Cardiac fibroblast (primary cell): ENCODE results near the gene BAIAP3.

Experiments used
- DNase-seq, 2 donors: peaks; one replicate each; pipeline versions ENCODE4 v3.0.0 to v3.0.0-alpha.2; 2010; ENCODE audit warnings: low read depth in 2 of 2
- H3K4me3 ChIP-seq, 2 donors: replicated peaks in 1 of 2; 1 replicate in 1 of 2; 2 replicates in 1 of 2; pipeline ENCODE4 v1.5.1; 2011; ENCODE audit warnings: low read depth in 2 of 2, low read length in 2 of 2, mild to moderate bottlenecking in 2 of 2, moderate library complexity in 1 of 2
- CTCF ChIP-seq: IDR thresholded peaks from one replicate; pipeline ENCODE4 v1.5.1; 2011; ENCODE audit warnings: low read depth, mild to moderate bottlenecking, low read length, inconsistent platforms

The BAIAP3 gene

GRCh38 chr16:1335211-1335971, 1.9 kb downstream of the BAIAP3 start:
- no peak for DNase-seq
- no peak overlapping the region for H3K4me3 ChIP-seq
- no peak for TF ChIP-seq CTCF

- DNase-seq = no peak
- H3K4me3 ChIP-seq = no peak overlapping the region
- no peak for TF ChIP-seq CTCF
These were observed 2.6 kb downstream of the BAIAP3 start for GRCh38 chr16:1335996-1336395.

- DNase-seq = no peak
- H3K4me3 ChIP-seq = no peak overlapping the region
- no peak for TF ChIP-seq CTCF
These were observed 3.2 kb downstream of the BAIAP3 start for GRCh38 chr16:1336619-1337018.

GRCh38 chr16:1337486-1337885, 4.0 kb downstream of the BAIAP3 start:
- DNase-seq = no peak
- no peak for TF ChIP-seq CTCF
- H3K4me3 ChIP-seq = no peak overlapping the region

- DNase-seq = no peak
- no peak overlapping the region for H3K4me3 ChIP-seq
- TF ChIP-seq CTCF = peak; percentile 34
These were observed 4.8 kb downstream of the BAIAP3 start for GRCh38 chr16:1338119-1338730.

- DNase-seq = no peak
- TF ChIP-seq CTCF = no peak
- no peak overlapping the region for H3K4me3 ChIP-seq
These were observed 5.6 kb downstream of the BAIAP3 start for GRCh38 chr16:1338855-1339675.
